ENCODE measurements around the gene WDCP.
"Not testable (repeated sequence)": the region's sequence is repeated elsewhere in the genome, so short reads cannot be mapped to it uniquely, and the experiment has no call there.

Gene WDCP

GRCh38 chr2:24046930-24047702, at the start of gene WDCP:
Gene WDCP, minus strand, starts transcription at chr2:24047391. Its CDS starts 7,897 bp downstream, at chr2:24039494.
- DNase-seq, result peak; percentile 84

- not testable (repeated sequence) for DNase-seq
Measured at GRCh38 chr2:24095171-24095677, 48.0 kb upstream of the WDCP start.

GRCh38 chr2:24093270-24093669, 46.1 kb upstream of the WDCP start:
- DNase-seq, result not testable (repeated sequence)

GRCh38 chr2:24088821-24089359, 41.7 kb upstream of the WDCP start:
- DNase-seq, result no peak

- DNase-seq, result no peak
Measured at GRCh38 chr2:24087032-24087431, 39.8 kb upstream of the WDCP start.

- DNase-seq, result no peak
Measured at GRCh38 chr2:24086241-24086640, 39.0 kb upstream of the WDCP start.

GRCh38 chr2:24085200-24085489, 38.0 kb upstream of the WDCP start:
- DNase-seq, result no peak

- peak; percentile 74 for DNase-seq
Measured at GRCh38 chr2:24084386-24085199, 37.4 kb upstream of the WDCP start, which contains the start of gene TP53I3. Gene TP53I3, minus strand, starts transcription at chr2:24084834. Its CDS starts 508 bp downstream, at chr2:24084326.

GRCh38 chr2:24083567-24084385, 36.6 kb upstream of the WDCP start:
- DNase-seq, result peak; percentile 8

- no peak for DNase-seq
Measured at GRCh38 chr2:24082787-24083566, 35.8 kb upstream of the WDCP start.

GRCh38 chr2:24080701-24081100, 33.5 kb upstream of the WDCP start:
- no peak for DNase-seq

GRCh38 chr2:24077879-24078278, 30.7 kb upstream of the WDCP start:
- DNase-seq, result no peak

GRCh38 chr2:24077535-24077877, 30.3 kb upstream of the WDCP start:
- no peak for DNase-seq

GRCh38 chr2:24076849-24077534, 29.8 kb upstream of the WDCP start:
- DNase-seq, result no peak

GRCh38 chr2:24075915-24076848, 29.0 kb upstream of the WDCP start, which contains the start of gene SF3B6:
Gene SF3B6, minus strand, starts transcription at chr2:24076326. Its CDS starts 97 bp downstream, at chr2:24076229.
- peak; percentile 100 for DNase-seq

GRCh38 chr2:24075259-24075658, 28.1 kb upstream of the WDCP start:
- no peak for DNase-seq

GRCh38 chr2:24073816-24074215, 26.6 kb upstream of the WDCP start:
- no peak for DNase-seq

GRCh38 chr2:24072259-24072658, 25.1 kb upstream of the WDCP start:
- no peak for DNase-seq

GRCh38 chr2:24065341-24065740, 18.1 kb upstream of the WDCP start:
- no peak for DNase-seq
